Measurements from ENCODE around the gene LMOD2.

Gene LMOD2

GRCh38 chr7:123640583-123640982 is 15.1 kb upstream of the LMOD2 start:
- no peak for TF ChIP-seq CTCF (IDR thresholded peaks at IDR 0.05; ENCODE audit: low read depth, low read length)

GRCh38 chr7:123641901-123642300 is 13.8 kb upstream of the LMOD2 start:
- TF ChIP-seq CTCF (IDR thresholded peaks at IDR 0.05; ENCODE audit: low read depth, low read length) = no peak
- no peak overlapping the region for H3K4me3 ChIP-seq (ENCODE audit: low read depth, low read length)

More at GRCh38 chr7:123640583-123640982, 15.1 kb upstream of the LMOD2 start:
- no peak overlapping the region for H3K4me3 ChIP-seq (ENCODE audit: low read depth, low read length)

GRCh38 chr7:123643495-123644441 is 11.9 kb upstream of the LMOD2 start:
- TF ChIP-seq CTCF (IDR thresholded peaks at IDR 0.05; ENCODE audit: low read depth, low read length) = no peak
- peak overlapping the region; percentile 50 for H3K4me3 ChIP-seq (ENCODE audit: low read depth, low read length)

GRCh38 chr7:123645516-123645915 is 10.2 kb upstream of the LMOD2 start:
- no peak for TF ChIP-seq CTCF (IDR thresholded peaks at IDR 0.05; ENCODE audit: low read depth, low read length)
- no peak overlapping the region for H3K4me3 ChIP-seq (ENCODE audit: low read depth, low read length)

- TF ChIP-seq CTCF (IDR thresholded peaks at IDR 0.05; ENCODE audit: low read depth, low read length) = no peak
- H3K4me3 ChIP-seq (ENCODE audit: low read depth, low read length) = no peak overlapping the region
Observed at GRCh38 chr7:123647106-123647730, 8.4 kb upstream of the LMOD2 start.

- TF ChIP-seq CTCF (IDR thresholded peaks at IDR 0.05; ENCODE audit: low read depth, low read length) = no peak
- no peak overlapping the region for H3K4me3 ChIP-seq (ENCODE audit: low read depth, low read length)
Observed at GRCh38 chr7:123649964-123650363, 5.7 kb upstream of the LMOD2 start.

GRCh38 chr7:123650595-123650994 is 5.1 kb upstream of the LMOD2 start:
- TF ChIP-seq CTCF (IDR thresholded peaks at IDR 0.05; ENCODE audit: low read depth, low read length) = no peak
- H3K4me3 ChIP-seq (ENCODE audit: low read depth, low read length) = no peak overlapping the region

All from WI38 (cell line).